ENCODE data around the gene DGKI.

GRCh38 chr7:137331378-137331777 lies 515.4 kb downstream of the DGKI start:
- TF ChIP-seq MAX (IDR thresholded peaks at IDR 0.05) (no peak), CTCF (IDR thresholded peaks at IDR 0.05; ENCODE audit: low read depth, low read length, missing input control) (no peak), REST (IDR thresholded peaks at IDR 0.05) (no peak), ZBTB33 (IDR thresholded peaks at IDR 0.05) (no peak), YY1 (IDR thresholded peaks at IDR 0.05) (no peak), ATF3 (IDR thresholded peaks at IDR 0.05) (no peak)
